ENCODE data around the gene PPIF.

The PPIF gene

GRCh38 chr10:79352035-79352877 is 5.0 kb downstream of the PPIF start:
- 91% methylated on average over 11 of the region's 11 CpGs for WGBS
- H3K27ac ChIP-seq (ENCODE audit: low read depth, low read length), result no peak overlapping the region
- H3K36me3 ChIP-seq (ENCODE audit: insufficient read depth, low read length), result peaks cover 63% of the 10 kb centered on the region

GRCh38 chr10:79353000-79353406 is 5.7 kb downstream of the PPIF start:
- no peaks in the 10 kb centered on the region for H3K9me3 ChIP-seq (ENCODE audit: insufficient read depth, low read depth, low read length)

More at GRCh38 chr10:79352035-79352877, 5.0 kb downstream of the PPIF start:
- Histone ChIP-seq H3K4me1 (ENCODE audit: insufficient read depth, low read length) (no peaks in the 10 kb centered on the region), H3K27me3 (ENCODE audit: insufficient read depth, low read length) (no peaks in the 10 kb centered on the region), H3K4me3 (ENCODE audit: low read length) (no peak overlapping the region), H3K9me3 (ENCODE audit: insufficient read depth, low read depth, low read length) (no peaks in the 10 kb centered on the region), H3K9ac (ENCODE audit: low read depth, low read length) (no peak overlapping the region)

GRCh38 chr10:79353726-79354125 is 6.5 kb downstream of the PPIF start:
- 93% methylated on average over 11 of the region's 11 CpGs for WGBS
- no peak overlapping the region for H3K9ac ChIP-seq (ENCODE audit: low read depth, low read length)
- H3K36me3 ChIP-seq (ENCODE audit: insufficient read depth, low read length), result peaks cover 63% of the 10 kb centered on the region
- no peak overlapping the region for H3K4me3 ChIP-seq (ENCODE audit: low read length)
- H3K27ac ChIP-seq (ENCODE audit: low read depth, low read length), result no peak overlapping the region
- no peaks in the 10 kb centered on the region for H3K27me3 ChIP-seq (ENCODE audit: insufficient read depth, low read length)
- no peaks in the 10 kb centered on the region for H3K9me3 ChIP-seq (ENCODE audit: insufficient read depth, low read depth, low read length)
- no peaks in the 10 kb centered on the region for H3K4me1 ChIP-seq (ENCODE audit: insufficient read depth, low read length)

More at GRCh38 chr10:79353000-79353406, 5.7 kb downstream of the PPIF start:
- Histone ChIP-seq H3K4me3 (ENCODE audit: low read length) (no peak overlapping the region), H3K27ac (ENCODE audit: low read depth, low read length) (no peak overlapping the region), H3K36me3 (ENCODE audit: insufficient read depth, low read length) (peaks cover 63% of the 10 kb centered on the region), H3K9ac (ENCODE audit: low read depth, low read length) (no peak overlapping the region), H3K4me1 (ENCODE audit: insufficient read depth, low read length) (no peaks in the 10 kb centered on the region), H3K27me3 (ENCODE audit: insufficient read depth, low read length) (no peaks in the 10 kb centered on the region)
- WGBS, result 96% methylated on average over 8 of the region's 8 CpGs

- Histone ChIP-seq H3K27me3 (ENCODE audit: insufficient read depth, low read length) (no peaks in the 10 kb centered on the region), H3K9ac (ENCODE audit: low read depth, low read length) (no peak overlapping the region), H3K9me3 (ENCODE audit: insufficient read depth, low read depth, low read length) (no peaks in the 10 kb centered on the region), H3K36me3 (ENCODE audit: insufficient read depth, low read length) (peaks cover 59% of the 10 kb centered on the region), H3K27ac (ENCODE audit: low read depth, low read length) (no peak overlapping the region), H3K4me1 (ENCODE audit: insufficient read depth, low read length) (no peaks in the 10 kb centered on the region), H3K4me3 (ENCODE audit: low read length) (no peak overlapping the region)
- WGBS, result 57% methylated on average over 3 of the region's 3 CpGs
These were observed 6.9 kb downstream of the PPIF start for GRCh38 chr10:79354141-79354540.

- no peak overlapping the region for H3K4me3 ChIP-seq (ENCODE audit: low read length)
- H3K27me3 ChIP-seq (ENCODE audit: insufficient read depth, low read length), result no peaks in the 10 kb centered on the region
- no peak overlapping the region for H3K27ac ChIP-seq (ENCODE audit: low read depth, low read length)
- no peaks in the 10 kb centered on the region for H3K9me3 ChIP-seq (ENCODE audit: insufficient read depth, low read depth, low read length)
- peaks cover 55% of the 10 kb centered on the region for H3K36me3 ChIP-seq (ENCODE audit: insufficient read depth, low read length)
- 94% methylated on average over 6 of the region's 6 CpGs for WGBS
- no peaks in the 10 kb centered on the region for H3K4me1 ChIP-seq (ENCODE audit: insufficient read depth, low read length)
- no peak overlapping the region for H3K9ac ChIP-seq (ENCODE audit: low read depth, low read length)
These were observed 7.3 kb downstream of the PPIF start for GRCh38 chr10:79354615-79355014.

GRCh38 chr10:79355420-79356017 is 8.2 kb downstream of the PPIF start:
- Histone ChIP-seq H3K27ac (ENCODE audit: low read depth, low read length) (no peak overlapping the region), H3K9me3 (ENCODE audit: insufficient read depth, low read depth, low read length) (no peaks in the 10 kb centered on the region), H3K27me3 (ENCODE audit: insufficient read depth, low read length) (no peaks in the 10 kb centered on the region), H3K36me3 (ENCODE audit: insufficient read depth, low read length) (peaks cover 46% of the 10 kb centered on the region), H3K4me1 (ENCODE audit: insufficient read depth, low read length) (no peaks in the 10 kb centered on the region), H3K4me3 (ENCODE audit: low read length) (no peak overlapping the region), H3K9ac (ENCODE audit: low read depth, low read length) (no peak overlapping the region)
- 78% methylated on average over 6 of the region's 6 CpGs for WGBS

- Histone ChIP-seq H3K27ac (ENCODE audit: low read depth, low read length) (no peak overlapping the region), H3K9ac (ENCODE audit: low read depth, low read length) (no peak overlapping the region), H3K4me3 (ENCODE audit: low read length) (no peak overlapping the region), H3K4me1 (ENCODE audit: insufficient read depth, low read length) (no peaks in the 10 kb centered on the region), H3K27me3 (ENCODE audit: insufficient read depth, low read length) (no peaks in the 10 kb centered on the region), H3K9me3 (ENCODE audit: insufficient read depth, low read depth, low read length) (no peaks in the 10 kb centered on the region), H3K36me3 (ENCODE audit: insufficient read depth, low read length) (peaks cover 40% of the 10 kb centered on the region)
- 97% methylated on average over 5 of the region's 5 CpGs for WGBS
These were observed 8.8 kb downstream of the PPIF start for GRCh38 chr10:79356104-79356503.

GRCh38 chr10:79357180-79357579 is 9.9 kb downstream of the PPIF start:
- H3K9me3 ChIP-seq (ENCODE audit: insufficient read depth, low read depth, low read length), result no peaks in the 10 kb centered on the region
- peaks cover 29% of the 10 kb centered on the region for H3K36me3 ChIP-seq (ENCODE audit: insufficient read depth, low read length)
- WGBS, result 95% methylated on average over 9 of the region's 9 CpGs
- no peak overlapping the region for H3K4me3 ChIP-seq (ENCODE audit: low read length)
- H3K27me3 ChIP-seq (ENCODE audit: insufficient read depth, low read length), result no peaks in the 10 kb centered on the region
- H3K4me1 ChIP-seq (ENCODE audit: insufficient read depth, low read length), result no peaks in the 10 kb centered on the region
- H3K27ac ChIP-seq (ENCODE audit: low read depth, low read length), result no peak overlapping the region
- no peak overlapping the region for H3K9ac ChIP-seq (ENCODE audit: low read depth, low read length)

GRCh38 chr10:79358811-79359210 is 11.5 kb downstream of the PPIF start:
- Histone ChIP-seq H3K36me3 (ENCODE audit: insufficient read depth, low read length) (peaks cover 13% of the 10 kb centered on the region), H3K4me1 (ENCODE audit: insufficient read depth, low read length) (no peaks in the 10 kb centered on the region), H3K27me3 (ENCODE audit: insufficient read depth, low read length) (no peaks in the 10 kb centered on the region), H3K9ac (ENCODE audit: low read depth, low read length) (no peak overlapping the region), H3K4me3 (ENCODE audit: low read length) (no peak overlapping the region), H3K27ac (ENCODE audit: low read depth, low read length) (no peak overlapping the region), H3K9me3 (ENCODE audit: insufficient read depth, low read depth, low read length) (no peaks in the 10 kb centered on the region)
- WGBS, result 87% methylated on average over 5 of the region's 5 CpGs

GRCh38 chr10:79359816-79360498 is 12.7 kb downstream of the PPIF start:
- H3K9ac ChIP-seq (ENCODE audit: low read depth, low read length), result no peak overlapping the region
- 96% methylated on average over 6 of the region's 6 CpGs for WGBS
- H3K4me3 ChIP-seq (ENCODE audit: low read length), result no peak overlapping the region
- H3K4me1 ChIP-seq (ENCODE audit: insufficient read depth, low read length), result no peaks in the 10 kb centered on the region
- H3K36me3 ChIP-seq (ENCODE audit: insufficient read depth, low read length), result 0 out of 2 replicates have a peak, but pooled peaks cover 3% of the 10 kb centered on the region
- no peak overlapping the region for H3K27ac ChIP-seq (ENCODE audit: low read depth, low read length)
- H3K9me3 ChIP-seq (ENCODE audit: insufficient read depth, low read depth, low read length), result no peaks in the 10 kb centered on the region
- H3K27me3 ChIP-seq (ENCODE audit: insufficient read depth, low read length), result no peaks in the 10 kb centered on the region
